CD4-positive, CD25-positive, alpha-beta regulatory T cell (primary cell): ENCODE results near the gene GNG13. TPM values are rescaled to one million over a fixed set of nuclear protein-coding genes. Genes with fewer than 3 reads are reported as not detected.

Source experiments
- ATAC-seq, 2 donors: fragments of 150-1000 bp; cut with Tn5 transposase; one replicate each; pipeline ENCODE4 v1.10.0; 2021; ENCODE audit warnings: low read depth in 2 of 2, moderate number of reproducible peaks in 2 of 2, moderate library complexity in 1 of 2
- DNase-seq, 3 donors: peaks; one replicate each; pipeline versions ENCODE4 v3.0.0 to v3.0.0-alpha.2; 2012 to 2022; ENCODE audit warnings: mixed read lengths in 1 of 3
- H3K27ac ChIP-seq: one replicate; pipeline ENCODE4 v1.7.0; 2013; ENCODE audit warnings: mild to moderate bottlenecking, low read length; ENCODE audit not compliant: insufficient read depth, poor library complexity, severe bottlenecking
- H3K27me3 ChIP-seq: one replicate; pipeline ENCODE4 v1.7.0; 2013; ENCODE audit warnings: low read length; ENCODE audit not compliant: control insufficient read depth, insufficient read depth
- H3K36me3 ChIP-seq: one replicate; pipeline ENCODE4 v1.7.0; 2013; ENCODE audit warnings: mild to moderate bottlenecking, low read length, moderate library complexity; ENCODE audit not compliant: control insufficient read depth, insufficient read depth
- H3K4me1 ChIP-seq: 2 replicates; pipeline ENCODE4 v1.7.0; 2013; ENCODE audit warnings: mild to moderate bottlenecking, low read length; ENCODE audit not compliant: insufficient read depth, control insufficient read depth, poor library complexity, severe bottlenecking
- H3K4me3 ChIP-seq: one replicate; pipeline ENCODE4 v1.7.0; 2013; ENCODE audit warnings: low read depth, mild to moderate bottlenecking, low read length, moderate library complexity
- H3K9me3 ChIP-seq, 2 experiments: 1 replicate in 1 of 2; 2 replicates in 1 of 2; pipeline ENCODE4 v1.7.0; 2013; ENCODE audit warnings: low read length in 2 of 2, mild to moderate bottlenecking in 1 of 2, moderate library complexity in 1 of 2; ENCODE audit not compliant: control insufficient read depth in 2 of 2
- H3K27ac Mint-ChIP-seq, 3 donors: one replicate each; pipeline ENCODE4 v1.8.0; 2020 to 2022; ENCODE audit warnings: mild to moderate bottlenecking in 3 of 3, mixed read lengths in 3 of 3, moderate library complexity in 2 of 3
- H3K27me3 Mint-ChIP-seq: one replicate; pipeline ENCODE4 v1.8.0; 2022; ENCODE audit warnings: mild to moderate bottlenecking, mixed read lengths
- H3K36me3 Mint-ChIP-seq: one replicate; pipeline ENCODE4 v1.8.0; 2020; ENCODE audit warnings: mixed read lengths
- H3K4me1 Mint-ChIP-seq, 4 donors: one replicate each; pipeline ENCODE4 v1.8.0; 2020 to 2022; ENCODE audit warnings: mixed read lengths in 4 of 4, mild to moderate bottlenecking in 1 of 4
- H3K4me3 Mint-ChIP-seq, 4 donors: one replicate each; pipeline ENCODE4 v1.8.0; 2020 to 2022; ENCODE audit warnings: mild to moderate bottlenecking in 4 of 4, mixed read lengths in 4 of 4, moderate library complexity in 3 of 4
- H3K9me3 Mint-ChIP-seq, 7 donors: one replicate each; pipeline ENCODE4 v1.8.0; 2020 to 2022; ENCODE audit warnings: mixed read lengths in 7 of 7, mild to moderate bottlenecking in 3 of 7, moderate library complexity in 2 of 7
- polyA plus RNA-seq, 4 donors: library from polyadenylated mRNA; unstranded; fragments of 300-500 nt; fragmentation: Illumina TruSeq; gene quantifications; one replicate each; pipeline ENCODE4 v1.2.3, GENCODE V29; 2021
- total RNA-seq: library from RNA; stranded (reverse); gene quantifications from one replicate; pipeline ENCODE4 v1.2.3, GENCODE V29; 2022

GNG13 gene
- total and polyA plus RNA-seq, 5 donors from 2014 or later, result not detected

GRCh38 chr16:836221-836620 lies 35.7 kb upstream of the GNG13 start:
- H3K9me3 ChIP-seq, result peaks cover 10 to 17% of the 10 kb centered on the region in 2 experiments
- H3K36me3 Mint-ChIP-seq, result no peaks in the 10 kb centered on the region
- H3K27ac Mint-ChIP-seq, result no peak overlapping the region
- no peaks in the 10 kb centered on the region for H3K27me3 ChIP-seq
- no peak overlapping the region for H3K4me3 ChIP-seq
- H3K27me3 Mint-ChIP-seq, result no peaks in the 10 kb centered on the region
- no peak overlapping the region for H3K27ac ChIP-seq
- no peaks in the 10 kb centered on the region for H3K4me1 Mint-ChIP-seq
- DNase-seq (no peak), ATAC-seq (no peak)
- no peak overlapping the region for H3K4me3 Mint-ChIP-seq
- peaks cover 0 to 16% (median 4%) of the 10 kb centered on the region in 7 donors for H3K9me3 Mint-ChIP-seq
- no peaks in the 10 kb centered on the region for H3K4me1 ChIP-seq
- no peaks in the 10 kb centered on the region for H3K36me3 ChIP-seq

GRCh38 chr16:835373-835772 lies 34.8 kb upstream of the GNG13 start:
- no peaks in the 10 kb centered on the region for H3K4me1 ChIP-seq
- H3K36me3 ChIP-seq, result no peaks in the 10 kb centered on the region
- DNase-seq (no peak), ATAC-seq (no peak)
- no peaks in the 10 kb centered on the region for H3K4me1 Mint-ChIP-seq
- H3K9me3 Mint-ChIP-seq, result peaks cover 0 to 16% (median 4%) of the 10 kb centered on the region in 7 donors
- no peak overlapping the region for H3K4me3 Mint-ChIP-seq
- no peak overlapping the region for H3K27ac Mint-ChIP-seq
- no peak overlapping the region for H3K27ac ChIP-seq
- H3K27me3 ChIP-seq, result no peaks in the 10 kb centered on the region
- H3K9me3 ChIP-seq, result peaks cover 10 to 17% of the 10 kb centered on the region in 2 experiments
- H3K27me3 Mint-ChIP-seq, result no peaks in the 10 kb centered on the region
- H3K36me3 Mint-ChIP-seq, result no peaks in the 10 kb centered on the region
- H3K4me3 ChIP-seq, result no peak overlapping the region

- ATAC-seq (no peak), DNase-seq (no peak)
- H3K9me3 Mint-ChIP-seq, result peaks cover 0 to 16% (median 2%) of the 10 kb centered on the region in 7 donors
Measured at GRCh38 chr16:833411-833810, 32.9 kb upstream of the GNG13 start.

GRCh38 chr16:832652-833336 lies 32.3 kb upstream of the GNG13 start:
- peaks cover 10 to 17% of the 10 kb centered on the region in 2 experiments for H3K9me3 ChIP-seq
- no peak overlapping the region for H3K4me3 Mint-ChIP-seq
- H3K27me3 Mint-ChIP-seq, result no peaks in the 10 kb centered on the region
- ATAC-seq (no peak), DNase-seq (no peak)
- no peaks in the 10 kb centered on the region for H3K27me3 ChIP-seq
- no peaks in the 10 kb centered on the region for H3K36me3 ChIP-seq
- no peak overlapping the region for H3K27ac ChIP-seq
- no peaks in the 10 kb centered on the region for H3K4me1 Mint-ChIP-seq
- no peaks in the 10 kb centered on the region for H3K4me1 ChIP-seq
- no peak overlapping the region for H3K27ac Mint-ChIP-seq
- H3K9me3 Mint-ChIP-seq, result peaks cover 0 to 16% (median 2%) of the 10 kb centered on the region in 7 donors
- no peaks in the 10 kb centered on the region for H3K36me3 Mint-ChIP-seq
- no peak overlapping the region for H3K4me3 ChIP-seq

More at GRCh38 chr16:833411-833810, 32.9 kb upstream of the GNG13 start:
- H3K4me3 Mint-ChIP-seq, result no peak overlapping the region
- H3K36me3 Mint-ChIP-seq, result no peaks in the 10 kb centered on the region
- no peaks in the 10 kb centered on the region for H3K4me1 Mint-ChIP-seq
- Histone ChIP-seq H3K36me3 (no peaks in the 10 kb centered on the region), H3K27ac (no peak overlapping the region), H3K27me3 (no peaks in the 10 kb centered on the region), H3K9me3 (peaks cover 10 to 17% of the 10 kb centered on the region in 2 experiments), H3K4me3 (no peak overlapping the region), H3K4me1 (no peaks in the 10 kb centered on the region)
- H3K27me3 Mint-ChIP-seq, result no peaks in the 10 kb centered on the region
- H3K27ac Mint-ChIP-seq, result no peak overlapping the region

- Mint-ChIP-seq H3K27ac (no peak overlapping the region), H3K36me3 (no peaks in the 10 kb centered on the region), H3K27me3 (no peaks in the 10 kb centered on the region), H3K4me1 (no peaks in the 10 kb centered on the region), H3K4me3 (no peak overlapping the region), H3K9me3 (peaks cover 0 to 13% (median 2%) of the 10 kb centered on the region in 7 donors)
- Histone ChIP-seq H3K4me3 (no peak overlapping the region), H3K36me3 (no peaks in the 10 kb centered on the region), H3K27me3 (no peaks in the 10 kb centered on the region), H3K4me1 (no peaks in the 10 kb centered on the region), H3K9me3 (peaks cover 8 to 14% of the 10 kb centered on the region in 2 experiments), H3K27ac (no peak overlapping the region)
- DNase-seq (no peak), ATAC-seq (no peak)
Measured at GRCh38 chr16:831571-832413, 31.3 kb upstream of the GNG13 start.

- Mint-ChIP-seq H3K4me3 (no peak overlapping the region), H3K27me3 (no peaks in the 10 kb centered on the region), H3K4me1 (no peaks in the 10 kb centered on the region), H3K9me3 (peaks cover 0 to 6% (median 0%) of the 10 kb centered on the region in 7 donors), H3K36me3 (no peaks in the 10 kb centered on the region), H3K27ac (no peak overlapping the region)
- H3K4me3 ChIP-seq, result no peak overlapping the region
- no peaks in the 10 kb centered on the region for H3K36me3 ChIP-seq
- DNase-seq, result no peak
- no peak for ATAC-seq
- no peaks in the 10 kb centered on the region for H3K27me3 ChIP-seq
- no peaks in the 10 kb centered on the region for H3K4me1 ChIP-seq
- peaks cover 2 to 6% of the 10 kb centered on the region in 2 experiments for H3K9me3 ChIP-seq
- no peak overlapping the region for H3K27ac ChIP-seq
Measured at GRCh38 chr16:830871-831570, 30.5 kb upstream of the GNG13 start.

GRCh38 chr16:830107-830870 lies 29.8 kb upstream of the GNG13 start:
- DNase-seq (no peak), ATAC-seq (no peak)
- Histone ChIP-seq H3K27me3 (no peaks in the 10 kb centered on the region), H3K4me1 (no peaks in the 10 kb centered on the region), H3K36me3 (no peaks in the 10 kb centered on the region), H3K9me3 (no peaks in the 10 kb centered on the region), H3K4me3 (no peak overlapping the region), H3K27ac (no peak overlapping the region)
- no peak overlapping the region for H3K4me3 Mint-ChIP-seq
- no peak overlapping the region for H3K27ac Mint-ChIP-seq
- H3K36me3 Mint-ChIP-seq, result no peaks in the 10 kb centered on the region
- no peaks in the 10 kb centered on the region for H3K4me1 Mint-ChIP-seq
- no peaks in the 10 kb centered on the region for H3K9me3 Mint-ChIP-seq
- H3K27me3 Mint-ChIP-seq, result no peaks in the 10 kb centered on the region
